H1 (cell line): Measurements from ENCODE around the gene MGST2. TPM values are rescaled to one million over a fixed set of nuclear protein-coding genes. Genes with fewer than 3 reads are reported as not detected.

Source experiments
- CTCF ChIA-PET: fragments of 300-600 bp; sonication (Branson Sonifier 250); formaldehyde crosslinking; loops from one replicate; lab custom pipeline; 2021; ENCODE audit not compliant: partially characterized antibody; lab: Charles Lee
- POLR2A ChIA-PET: fragments of 300-600 bp; sonication (Branson Sonifier 250); formaldehyde crosslinking; loops from one replicate; lab custom pipeline; 2021; ENCODE audit warnings: inconsistent platforms; ENCODE audit not compliant: partially characterized antibody; lab: Charles Lee
- DNase-seq, 2 experiments: peaks; one replicate each; pipeline versions ENCODE4 v3.0.0 to v3.0.0-alpha.2; 2010 to 2022; ENCODE audit warnings: low spot score in 2 of 2, low read depth in 1 of 2, mixed read lengths in 1 of 2
- FAIRE-seq: peaks from 2 replicates; lab custom pipeline; 2011; peaks lifted over from hg19 to GRCh38; lab: Jason Lieb, UNC
- H2AFZ ChIP-seq: 2 replicates; pipeline ENCODE4 v1.8.1; 2012; ENCODE audit warnings: low read length, inconsistent platforms
- H2AK5ac ChIP-seq: 2 replicates; pipeline ENCODE4 v1.6.1; 2013; ENCODE audit warnings: low read depth, low read length
- H2BK120ac ChIP-seq: replicated peaks from 2 replicates; pipeline ENCODE3; 2013; ENCODE audit warnings: low read depth, low read length, inconsistent platforms
- H2BK12ac ChIP-seq: 2 replicates; pipeline ENCODE4 v1.6.1; 2013; ENCODE audit warnings: low read depth, low read length
- H2BK15ac ChIP-seq: 2 replicates; pipeline ENCODE4 v1.6.1; 2013; ENCODE audit warnings: low read length
- H2BK20ac ChIP-seq: 2 replicates; pipeline ENCODE4 v1.6.1; 2013; ENCODE audit warnings: low read length
- H2BK5ac ChIP-seq: 2 replicates; pipeline ENCODE4 v1.6.1; 2013; ENCODE audit warnings: low read depth, low read length
- H3K14ac ChIP-seq: 2 replicates; pipeline ENCODE4 v1.6.1; 2013; ENCODE audit warnings: inconsistent platforms; ENCODE audit not compliant: insufficient read length
- H3K18ac ChIP-seq: 2 replicates; pipeline ENCODE4 v1.6.1; 2013; ENCODE audit warnings: low read length; ENCODE audit errors: extremely low read depth
- H3K23ac ChIP-seq: 2 replicates; pipeline ENCODE4 v1.6.1; 2013; ENCODE audit warnings: inconsistent platforms; ENCODE audit not compliant: insufficient read length
- H3K23me2 ChIP-seq: 2 replicates; pipeline ENCODE4 v1.6.1; 2013; ENCODE audit warnings: low read depth, low read length
- H3K27ac ChIP-seq: 2 replicates; pipeline ENCODE4 v1.6.1; 2011; ENCODE audit warnings: low read depth, low read length, inconsistent platforms
- H3K27me3 ChIP-seq, 4 experiments: replicated peaks in 1 of 4; 1 replicate in 1 of 4; 2 replicates in 3 of 4; pipeline versions ENCODE4 v1.6.1 to v1.8.1; 2011 to 2013; ENCODE audit warnings: low read length in 3 of 4, mild to moderate bottlenecking in 3 of 4, inconsistent platforms in 2 of 4, mixed read lengths in 2 of 4, moderate library complexity in 1 of 4; ENCODE audit not compliant: control insufficient read depth in 3 of 4, insufficient read depth in 3 of 4; ENCODE audit errors: extremely low read depth in 1 of 4
- H3K36me3 ChIP-seq, 4 experiments: 2 replicates each; pipeline versions ENCODE4 v1.6.1 to v1.8.1; 2011 to 2013; ENCODE audit warnings: mild to moderate bottlenecking in 4 of 4, low read length in 3 of 4, moderate library complexity in 2 of 4, control low read depth in 1 of 4, inconsistent platforms in 1 of 4; ENCODE audit not compliant: insufficient read depth in 4 of 4, control insufficient read depth in 2 of 4
- H3K4ac ChIP-seq: replicated peaks from 2 replicates; pipeline ENCODE3; 2013; ENCODE audit warnings: low read length, low read depth, mixed read lengths, inconsistent platforms; ENCODE audit not compliant: insufficient read length
- H3K4me1 ChIP-seq, 4 experiments: replicated peaks in 1 of 4; 1 replicate in 1 of 4; 2 replicates in 3 of 4; pipeline versions ENCODE4 v1.6.1 to v1.8.1; 2011 to 2013; ENCODE audit warnings: low read length in 3 of 4, inconsistent platforms in 2 of 4, mixed read lengths in 1 of 4; ENCODE audit not compliant: insufficient read depth in 4 of 4, control insufficient read depth in 3 of 4
- H3K4me2 ChIP-seq, 2 experiments: 2 replicates each; pipeline versions ENCODE4 v1.6.1 to v1.8.1; 2011 to 2013; ENCODE audit warnings: low read depth in 2 of 2, low read length in 2 of 2, control low read depth in 1 of 2, inconsistent platforms in 1 of 2, mild to moderate bottlenecking in 1 of 2; ENCODE audit not compliant: insufficient read depth in 1 of 2
- H3K4me3 ChIP-seq, 4 experiments: fragments of 200-600, 300-600 bp in 1 of 4; sonication (generic), shearing (Covaris generic), sonication (Bioruptor Twin) in 1 of 4; 2 replicates each; pipeline versions ENCODE4 v1.5.1 to v1.8.1; 2011 to 2016; ENCODE audit warnings: low read length in 4 of 4, low read depth in 3 of 4, control low read depth in 2 of 4, inconsistent platforms in 2 of 4, mild to moderate bottlenecking in 2 of 4, mixed read lengths in 1 of 4, moderate library complexity in 1 of 4; ENCODE audit not compliant: insufficient read depth in 2 of 4; ENCODE audit errors: extremely low read depth in 1 of 4
- H3K56ac ChIP-seq: replicated peaks from 2 replicates; pipeline ENCODE3; 2013; ENCODE audit warnings: low read depth, mild to moderate bottlenecking, mixed read lengths, low read length, inconsistent platforms; ENCODE audit not compliant: insufficient read length
- H3K79me1 ChIP-seq: 2 replicates; pipeline ENCODE4 v1.6.1; 2013; ENCODE audit warnings: low read depth, low read length, control low read depth
- H3K79me2 ChIP-seq, 2 experiments: 2 replicates each; pipeline versions ENCODE4 v1.6.1 to v1.8.1; 2012 to 2013; ENCODE audit warnings: low read length in 2 of 2, mild to moderate bottlenecking in 2 of 2, inconsistent platforms in 1 of 2; ENCODE audit not compliant: insufficient read depth in 2 of 2, control insufficient read depth in 1 of 2
- H3K9ac ChIP-seq, 4 experiments: replicated peaks in 1 of 4; 1 replicate in 1 of 4; 2 replicates in 3 of 4; pipeline versions ENCODE4 v1.6.1 to v1.8.1; 2011 to 2013; ENCODE audit warnings: low read depth in 3 of 4, low read length in 3 of 4, control low read depth in 2 of 4, mild to moderate bottlenecking in 2 of 4, moderate library complexity in 2 of 4, inconsistent platforms in 1 of 4; ENCODE audit errors: extremely low read depth in 1 of 4
- H3K9me3 ChIP-seq, 2 experiments: 2 replicates each; pipeline versions ENCODE4 v1.6.1 to v1.8.1; 2012 to 2013; ENCODE audit warnings: mild to moderate bottlenecking in 2 of 2, moderate library complexity in 2 of 2, control low read depth in 1 of 2, inconsistent platforms in 1 of 2, low read depth in 1 of 2, low read length in 1 of 2, mixed read lengths in 1 of 2; ENCODE audit not compliant: insufficient read depth in 2 of 2
- H4K20me1 ChIP-seq, 2 experiments: replicated peaks in 1 of 2; 2 replicates each; pipeline versions ENCODE3 to v1.8.1; 2011 to 2013; ENCODE audit warnings: inconsistent platforms in 2 of 2, low read length in 2 of 2, mild to moderate bottlenecking in 1 of 2; ENCODE audit not compliant: insufficient read depth in 2 of 2, control insufficient read depth in 1 of 2
- H4K5ac ChIP-seq: 2 replicates; pipeline ENCODE4 v1.6.1; 2013; ENCODE audit warnings: low read length, low read depth, mixed read lengths, inconsistent platforms; ENCODE audit not compliant: insufficient read length
- H4K8ac ChIP-seq: 2 replicates; pipeline ENCODE4 v1.8.0; 2013; ENCODE audit warnings: mild to moderate bottlenecking, moderate library complexity, low read length, inconsistent platforms; ENCODE audit not compliant: insufficient read depth; ENCODE audit errors: extremely low read depth
- H4K91ac ChIP-seq: replicated peaks from 2 replicates; pipeline ENCODE3; 2013; ENCODE audit warnings: low read length, mixed read lengths, inconsistent platforms; ENCODE audit not compliant: insufficient read length
- BACH1 ChIP-seq: IDR thresholded peaks from 2 replicates; pipeline ENCODE4 v1.6.1; 2012; ENCODE audit warnings: low read length, improper control_type of control experiment
- BCL11A ChIP-seq, 2 experiments: IDR thresholded peaks; one replicate each; pipeline ENCODE4 v1.6.1; 2011; ENCODE audit warnings: low read depth in 2 of 2, low read length in 2 of 2, mild to moderate bottlenecking in 2 of 2
- EP300 ChIP-seq, 2 experiments: IDR thresholded peaks; 1 replicate in 1 of 2; 2 replicates in 1 of 2; pipeline ENCODE4 v1.6.1; 2011 to 2012; ENCODE audit warnings: low read depth in 2 of 2, low read length in 2 of 2, mild to moderate bottlenecking in 2 of 2, borderline replicate concordance in 1 of 2, inconsistent platforms in 1 of 2, moderate library complexity in 1 of 2
- HDAC6 ChIP-seq: IDR thresholded peaks from one replicate; pipeline ENCODE4 v1.7.1; 2012; ENCODE audit warnings: low read depth, mild to moderate bottlenecking, inconsistent platforms, low read length, moderate library complexity
- JUND ChIP-seq: IDR thresholded peaks from 2 replicates; pipeline ENCODE4 v1.6.1; 2011; ENCODE audit warnings: mild to moderate bottlenecking, improper control_type of control experiment, low read length
- NRF1 ChIP-seq: IDR thresholded peaks from 2 replicates; pipeline ENCODE4 v1.6.1; 2011; ENCODE audit warnings: mild to moderate bottlenecking, low read depth, low read length, improper control_type of control experiment
- SP2 ChIP-seq: IDR thresholded peaks from 2 replicates; pipeline ENCODE4 v1.6.1; 2012; ENCODE audit warnings: mild to moderate bottlenecking, low read length, inconsistent platforms
- TBP ChIP-seq: IDR thresholded peaks from 2 replicates; pipeline ENCODE4 v1.6.1; 2011; ENCODE audit warnings: low read depth, low read length, improper control_type of control experiment
- TEAD4 ChIP-seq: IDR thresholded peaks from 2 replicates; pipeline ENCODE4 v1.6.1; 2012; ENCODE audit warnings: low read depth, low read length, inconsistent platforms, mixed read lengths
- ZNF274 ChIP-seq: IDR thresholded peaks from 2 replicates; pipeline ENCODE4 v1.7.0; 2012; ENCODE audit warnings: low read length, borderline replicate concordance; ENCODE audit errors: extremely low read depth
- WGBS, 2 experiments: shearing (Covaris generic) in 1 of 2; methylation state at CpG; one replicate each; pipeline versions ENCODE4 v1.1.6 to v1.1.7; 2013 to 2015; ENCODE audit warnings: low lambda C conversion rate in 2 of 2, mixed read lengths in 2 of 2, inconsistent platforms in 1 of 2, low coverage in 1 of 2, missing lambda C conversion rate in 1 of 2; ENCODE audit not compliant: insufficient replicate concordance in 2 of 2, insufficient coverage in 1 of 2, insufficient read length in 1 of 2; ENCODE audit errors: extremely low coverage in 1 of 2, missing lambda C conversion rate in 1 of 2; 5-methylcytosine and 5-hydroxymethylcytosine counted together
- polyA plus RNA-seq, 7 experiments: library from polyadenylated mRNA; depleted of rRNA in 3 of 7; stranded (reverse) in 5 of 7; unstranded in 2 of 7; fragments of >200 nt in 5 of 7; fragments of 200-250 nt in 2 of 7; gene quantifications; 1 replicate in 5 of 7; 2 replicates in 1 of 7; 4 replicates in 1 of 7; pipeline versions ENCODE4 v1.2.1 to v1.2.3, GENCODE V29; 2011 to 2013; ENCODE audit warnings: missing spikeins in 2 of 7, mixed read lengths in 2 of 7
- total RNA-seq: library from RNA; stranded (reverse); fragmentation: NEBNext Ultra II Directional; extraction: Animal tissue kit (Norgen Biotek cat#: 25700); gene quantifications from 2 replicates; pipeline ENCODE4 v1.2.1, GENCODE V29; 2021
- TF ChIP-seq, protein P1 (sequence below): IDR thresholded peaks from 2 replicates; pipeline ENCODE4 v1.6.1; 2012; ENCODE audit warnings: low read length, inconsistent platforms

MGST2 gene
- total and polyA plus RNA-seq, 2 of the 8 experiments (the other 6 are each of a cell fraction or from before 2014, with no cell fraction given), result 8.0 to 13.6 TPM

DNA sequence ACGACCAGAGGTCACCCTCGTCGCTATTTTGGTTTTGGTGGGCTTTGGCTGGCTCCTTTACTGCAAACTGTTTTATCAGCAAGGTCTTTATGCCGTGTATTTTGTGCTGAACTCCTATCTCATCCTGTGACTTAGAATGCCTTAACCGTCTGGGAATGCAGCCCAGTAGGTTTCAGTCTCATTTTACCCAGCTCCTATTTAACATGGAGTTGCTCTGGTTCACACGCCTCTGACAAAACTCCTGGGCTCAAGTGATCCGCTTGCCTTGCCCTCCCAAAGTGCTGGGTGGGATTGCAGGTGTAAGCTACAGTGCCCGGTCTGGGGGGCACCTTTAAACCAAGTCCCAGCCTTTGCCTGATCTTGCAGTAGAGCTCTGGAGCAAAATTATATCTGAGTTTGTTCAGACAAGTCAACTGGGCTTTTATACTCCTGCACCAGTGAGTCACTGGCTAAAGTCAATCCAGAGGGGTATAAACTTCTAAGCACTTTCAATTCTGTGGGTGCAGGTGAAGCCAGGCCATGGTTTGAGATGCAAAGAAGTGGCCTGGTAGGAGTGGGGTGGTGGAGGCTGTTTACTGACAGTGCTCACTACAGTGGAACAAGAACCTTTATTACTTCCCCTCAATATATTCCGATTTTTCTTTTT, 50.2 kb downstream of the MGST2 start:
- Histone ChIP-seq H3K27ac (no peak overlapping the region), H4K20me1 (peaks cover 0 to 3% of the 10 kb centered on the region in 2 experiments), H3K18ac (no peak overlapping the region), H2AFZ (no peak overlapping the region), H3K4me1 (no peaks in the 10 kb centered on the region), H4K8ac (no peak overlapping the region), H2BK5ac (no peak overlapping the region), H3K9me3 (no peaks in the 10 kb centered on the region), H3K4ac (no peak overlapping the region), H2BK120ac (no peak overlapping the region), H4K5ac (no peak overlapping the region), H3K23me2 (no peaks in the 10 kb centered on the region), H4K91ac (no peak overlapping the region), H2AK5ac (no peak overlapping the region), H2BK15ac (no peak overlapping the region), H3K4me2 (no peak overlapping the region), H3K27me3 (peaks cover 8 to 58% (median 36%) of the 10 kb centered on the region in 4 experiments), H3K56ac (no peak overlapping the region), H3K79me1 (no peaks in the 10 kb centered on the region), H2BK20ac (no peak overlapping the region), H3K4me3 (no peak overlapping the region), H3K79me2 (no peaks in the 10 kb centered on the region), H3K36me3 (no peaks in the 10 kb centered on the region), H2BK12ac (no peak overlapping the region)
- DNase-seq (no peak), FAIRE-seq (no peak)
- CTCF ChIA-PET, result interaction anchor here (0.9 to 1.6 kb wide), 5 partner anchors 8 to 64 kb away, joined by 3 to 4 read pairs (median 3); no protein-coding TSS in a partner anchor
- 81% methylated on average over 9 of the region's 9 CpGs; no CpG with 5 or more reads in 1 of the 2 experiments for WGBS, 2 experiments
- POLR2A ChIA-PET, result no interaction called here
- TF ChIP-seq, protein P1, sequence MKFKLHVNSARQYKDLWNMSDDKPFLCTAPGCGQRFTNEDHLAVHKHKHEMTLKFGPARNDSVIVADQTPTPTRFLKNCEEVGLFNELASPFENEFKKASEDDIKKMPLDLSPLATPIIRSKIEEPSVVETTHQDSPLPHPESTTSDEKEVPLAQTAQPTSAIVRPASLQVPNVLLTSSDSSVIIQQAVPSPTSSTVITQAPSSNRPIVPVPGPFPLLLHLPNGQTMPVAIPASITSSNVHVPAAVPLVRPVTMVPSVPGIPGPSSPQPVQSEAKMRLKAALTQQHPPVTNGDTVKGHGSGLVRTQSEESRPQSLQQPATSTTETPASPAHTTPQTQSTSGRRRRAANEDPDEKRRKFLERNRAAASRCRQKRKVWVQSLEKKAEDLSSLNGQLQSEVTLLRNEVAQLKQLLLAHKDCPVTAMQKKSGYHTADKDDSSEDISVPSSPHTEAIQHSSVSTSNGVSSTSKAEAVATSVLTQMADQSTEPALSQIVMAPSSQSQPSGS, result no peak
- no peak for TF ChIP-seq SP2
- TF ChIP-seq NRF1, result no peak
- no peak for TF ChIP-seq BCL11A (IDR thresholded peaks at IDR 0.05; ENCODE audit: low read depth in 2 of 2, low read length in 2 of 2)
- TF ChIP-seq TBP, result no peak
- no peak for TF ChIP-seq EP300 (IDR thresholded peaks at IDR 0.05; ENCODE audit: borderline replicate concordance in 1 of 2, low read depth in 2 of 2, low read length in 2 of 2)
- no peak for TF ChIP-seq TEAD4
- TF ChIP-seq HDAC6, result no peak
- TF ChIP-seq BACH1, result no peak
- TF ChIP-seq JUND, result no peak
- TF ChIP-seq ZNF274, result no peak
- TF ChIP-seq, all 59 proteins: peak for 0
- no peak overlapping the region for H3K23ac ChIP-seq
- no peak overlapping the region for H3K9ac ChIP-seq
- H3K14ac ChIP-seq, result no peak overlapping the region
